H1 (cell line): ENCODE data around the gene NPBWR2.

ENCODE experiments used
- CHD1 ChIP-seq: IDR thresholded peaks from 2 replicates; pipeline ENCODE4 v1.6.1; 2012; ENCODE audit warnings: low read depth, low read length, improper control_type of control experiment
- CREB1 ChIP-seq: IDR thresholded peaks from 2 replicates; pipeline ENCODE4 v1.6.1; 2012; ENCODE audit warnings: inconsistent platforms
- CTCF ChIP-seq, 3 experiments: IDR thresholded peaks; 1 replicate in 2 of 3; 2 replicates in 1 of 3; pipeline versions ENCODE4 v1.5.1 to v1.6.1; 2011; ENCODE audit warnings: low read length in 3 of 3, mild to moderate bottlenecking in 3 of 3, inconsistent platforms in 2 of 3, low read depth in 1 of 3, moderate library complexity in 1 of 3; ENCODE audit not compliant: insufficient read depth in 1 of 3; ENCODE audit errors: control extremely low read depth in 1 of 3
- EP300 ChIP-seq, 2 experiments: IDR thresholded peaks; 1 replicate in 1 of 2; 2 replicates in 1 of 2; pipeline ENCODE4 v1.6.1; 2011 to 2012; ENCODE audit warnings: low read depth in 2 of 2, low read length in 2 of 2, mild to moderate bottlenecking in 2 of 2, borderline replicate concordance in 1 of 2, inconsistent platforms in 1 of 2, moderate library complexity in 1 of 2
- EZH2 ChIP-seq: fragments of 200-600 bp; sonication (generic); IDR thresholded peaks from 2 replicates; pipeline ENCODE4 v1.7.1; 2012; ENCODE audit warnings: low read depth, mild to moderate bottlenecking, moderate library complexity, low read length, inconsistent platforms; ENCODE audit not compliant: severe bottlenecking
- HDAC2 ChIP-seq, 2 experiments: fragments of 300-600 bp in 1 of 2; sonication (generic) in 1 of 2; IDR thresholded peaks; 2 replicates each; pipeline ENCODE4 v1.6.1; 2011 to 2012; ENCODE audit warnings: low read depth in 2 of 2, low read length in 2 of 2, mild to moderate bottlenecking in 2 of 2, moderate library complexity in 2 of 2, borderline replicate concordance in 1 of 2, inconsistent platforms in 1 of 2
- PHF8 ChIP-seq: fragments of 200-600 bp; sonication (generic); conservative IDR thresholded peaks from 2 replicates; pipeline ENCODE4 v1.7.1; 2012; ENCODE audit warnings: low read depth, mild to moderate bottlenecking, inconsistent platforms, low read length, moderate library complexity
- POLR2A ChIP-seq, 2 experiments: IDR thresholded peaks; 1 replicate in 1 of 2; 2 replicates in 1 of 2; pipeline ENCODE4 v1.6.1; 2011; ENCODE audit warnings: low read depth in 2 of 2, low read length in 2 of 2, mild to moderate bottlenecking in 2 of 2; ENCODE audit errors: control extremely low read depth in 1 of 2
- POLR2AphosphoS5 ChIP-seq: IDR thresholded peaks from 2 replicates; pipeline ENCODE4 v1.6.1; 2011; ENCODE audit warnings: low read depth, low read length
- RFX5 ChIP-seq: IDR thresholded peaks from 2 replicates; pipeline ENCODE4 v1.6.1; 2011; ENCODE audit warnings: low read depth, low read length, improper control_type of control experiment, borderline replicate concordance
- SRF ChIP-seq: IDR thresholded peaks from 2 replicates; pipeline ENCODE4 v1.6.1; 2011; ENCODE audit warnings: mild to moderate bottlenecking, low read depth, low read length, moderate library complexity
- TAF1 ChIP-seq: IDR thresholded peaks from 2 replicates; pipeline ENCODE4 v1.6.1; 2011; ENCODE audit warnings: mild to moderate bottlenecking, low read depth, low read length

DNA sequence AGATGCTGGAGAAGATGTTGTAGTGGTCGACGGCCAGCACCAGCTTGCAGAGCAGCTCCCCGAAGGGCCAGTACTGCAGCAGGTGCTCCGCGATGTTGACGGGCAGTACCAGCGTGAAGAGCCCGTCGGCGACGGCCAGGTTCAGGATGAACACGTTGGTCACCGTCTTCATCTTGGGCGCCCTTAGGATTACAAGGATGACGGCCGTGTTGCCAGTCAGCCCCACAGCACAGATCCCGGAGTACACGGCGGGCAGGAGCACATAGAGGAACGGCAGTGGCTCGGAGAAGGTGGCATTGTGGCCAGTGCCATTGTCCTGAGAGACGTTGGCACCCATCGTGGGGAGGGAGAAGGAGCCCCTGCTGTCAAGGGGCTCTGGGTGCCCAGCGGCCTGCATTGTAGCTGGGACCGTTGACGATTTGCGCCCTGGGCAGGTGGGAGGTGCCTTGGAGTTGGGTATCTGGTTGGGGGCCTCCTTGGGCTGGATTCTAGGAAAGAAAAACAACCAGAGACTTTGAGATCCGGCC is 867 bp downstream of the NPBWR2 start:
- TF ChIP-seq CTCF (IDR thresholded peaks at IDR 0.05; ENCODE audit: control extremely low read depth in 1 of 3, insufficient read depth in 1 of 3, low read depth in 1 of 3, low read length in 3 of 3) (no peak), TAF1 (no peak), EP300 (IDR thresholded peaks at IDR 0.05; ENCODE audit: borderline replicate concordance in 1 of 2, low read depth in 2 of 2, low read length in 2 of 2) (no peak), POLR2AphosphoS5 (no peak), POLR2A (IDR thresholded peaks at IDR 0.05; ENCODE audit: control extremely low read depth in 1 of 2, low read depth in 2 of 2, low read length in 2 of 2) (no peak), CHD1 (no peak), RFX5 (no peak), HDAC2 (IDR thresholded peaks at IDR 0.05; ENCODE audit: borderline replicate concordance in 1 of 2, low read depth in 2 of 2, low read length in 2 of 2) (no peak), PHF8 (no peak), EZH2 (no peak), SRF (no peak), CREB1 (no peak)
